ENCODE measurements around the gene CDH4. TPM values are rescaled to one million over a fixed set of nuclear protein-coding genes. Genes with fewer than 3 reads are reported as not detected.

CDH4 gene
- total and polyA plus RNA-seq, 9 of the 15 experiments (the other 6 are each of a cell fraction or from before 2014, with no cell fraction given): 0.04 TPM; not detected in 8

- TF ChIP-seq TFE3 (CRISPR knock-in tag; IDR thresholded peaks at IDR 0.05): no peak
- no peak for TF ChIP-seq SMAD2 (IDR thresholded peaks at IDR 0.05; ENCODE audit: low read depth, low read length)
- no peak for TF ChIP-seq ZNF639 (CRISPR knock-in tag; conservative IDR thresholded peaks at IDR 0.05 in 1 of 2, IDR thresholded peaks at IDR 0.05 in 1 of 2)
- TF ChIP-seq ZNF212 (CRISPR knock-in tag; IDR thresholded peaks at IDR 0.05): no peak
- TF ChIP-seq ZNF280A (IDR thresholded peaks at IDR 0.05; ENCODE audit: low read depth, partially characterized antibody): no peak
- no peak for TF ChIP-seq OTX1 (CRISPR knock-in tag; IDR thresholded peaks at IDR 0.05)
- no peak for TF ChIP-seq PTRF (tag; IDR thresholded peaks at IDR 0.05)
- TF ChIP-seq HDGF (IDR thresholded peaks at IDR 0.05): no peak
- TF ChIP-seq CLOCK (CRISPR knock-in tag; IDR thresholded peaks at IDR 0.05; ENCODE audit: borderline replicate concordance): no peak
- TF ChIP-seq, protein P1, sequence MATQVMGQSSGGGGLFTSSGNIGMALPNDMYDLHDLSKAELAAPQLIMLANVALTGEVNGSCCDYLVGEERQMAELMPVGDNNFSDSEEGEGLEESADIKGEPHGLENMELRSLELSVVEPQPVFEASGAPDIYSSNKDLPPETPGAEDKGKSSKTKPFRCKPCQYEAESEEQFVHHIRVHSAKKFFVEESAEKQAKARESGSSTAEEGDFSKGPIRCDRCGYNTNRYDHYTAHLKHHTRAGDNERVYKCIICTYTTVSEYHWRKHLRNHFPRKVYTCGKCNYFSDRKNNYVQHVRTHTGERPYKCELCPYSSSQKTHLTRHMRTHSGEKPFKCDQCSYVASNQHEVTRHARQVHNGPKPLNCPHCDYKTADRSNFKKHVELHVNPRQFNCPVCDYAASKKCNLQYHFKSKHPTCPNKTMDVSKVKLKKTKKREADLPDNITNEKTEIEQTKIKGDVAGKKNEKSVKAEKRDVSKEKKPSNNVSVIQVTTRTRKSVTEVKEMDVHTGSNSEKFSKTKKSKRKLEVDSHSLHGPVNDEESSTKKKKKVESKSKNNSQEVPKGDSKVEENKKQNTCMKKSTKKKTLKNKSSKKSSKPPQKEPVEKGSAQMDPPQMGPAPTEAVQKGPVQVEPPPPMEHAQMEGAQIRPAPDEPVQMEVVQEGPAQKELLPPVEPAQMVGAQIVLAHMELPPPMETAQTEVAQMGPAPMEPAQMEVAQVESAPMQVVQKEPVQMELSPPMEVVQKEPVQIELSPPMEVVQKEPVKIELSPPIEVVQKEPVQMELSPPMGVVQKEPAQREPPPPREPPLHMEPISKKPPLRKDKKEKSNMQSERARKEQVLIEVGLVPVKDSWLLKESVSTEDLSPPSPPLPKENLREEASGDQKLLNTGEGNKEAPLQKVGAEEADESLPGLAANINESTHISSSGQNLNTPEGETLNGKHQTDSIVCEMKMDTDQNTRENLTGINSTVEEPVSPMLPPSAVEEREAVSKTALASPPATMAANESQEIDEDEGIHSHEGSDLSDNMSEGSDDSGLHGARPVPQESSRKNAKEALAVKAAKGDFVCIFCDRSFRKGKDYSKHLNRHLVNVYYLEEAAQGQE (IDR thresholded peaks at IDR 0.05; ENCODE audit: borderline replicate concordance): peak; percentile 14; the same call in 1 of the 2 replicates
- TF ChIP-seq, protein P1 (CRISPR knock-in tag; IDR thresholded peaks at IDR 0.05; ENCODE audit: low read depth): no peak
These were observed 269.8 kb downstream of the CDH4 start (continued) for GRCh38 chr20:61521687-61522420.
